HepG2 (cell line): Measurements from ENCODE around the gene ANKRD40. TPM values are rescaled to one million over a fixed set of nuclear protein-coding genes. Genes with fewer than 3 reads are reported as not detected.

Experiments
- DPF2 ChIP-seq: sonication (generic); formaldehyde crosslinking; IDR thresholded peaks from 2 replicates; pipeline ENCODE4 v1.4.0; 2020; ENCODE audit warnings: mild to moderate bottlenecking, low read depth, missing genetic modification reagents, borderline replicate concordance
- ELF1 ChIP-seq: sonication (generic); formaldehyde crosslinking; IDR thresholded peaks from 2 replicates; pipeline ENCODE4 v1.4.0; 2020; ENCODE audit warnings: missing genetic modification reagents
- HDAC2 ChIP-seq: sonication (generic); formaldehyde crosslinking; IDR thresholded peaks from 2 replicates; pipeline ENCODE4 v1.4.0; 2020; ENCODE audit warnings: missing genetic modification reagents
- SOX13 ChIP-seq, 3 experiments: fragments of 450-650 bp in 1 of 3; sonication (generic) in 1 of 3; formaldehyde crosslinking in 1 of 3; IDR thresholded peaks in 2 of 3; conservative IDR thresholded peaks in 1 of 3; 2 replicates each; pipeline versions ENCODE4 v1.5.0 to v1.6.1; 2016 to 2020; ENCODE audit warnings: antibody characterized with exemption in 1 of 3, mild to moderate bottlenecking in 1 of 3, missing compliant biosample characterization in 1 of 3, missing genetic modification reagents in 1 of 3, moderate library complexity in 1 of 3
- TCF7 ChIP-seq: sonication (generic); IDR thresholded peaks from 2 replicates; pipeline ENCODE4 v1.6.1; 2016; ENCODE audit warnings: antibody characterized with exemption, low read depth
- USF2 ChIP-seq, 2 experiments: sonication (generic) in 1 of 2; formaldehyde crosslinking in 1 of 2; IDR thresholded peaks; 2 replicates each; pipeline versions ENCODE4 v1.5.1 to v1.6.1; 2011 to 2020; ENCODE audit warnings: borderline replicate concordance in 1 of 2, low read depth in 1 of 2, low read length in 1 of 2, mild to moderate bottlenecking in 1 of 2, missing genetic modification reagents in 1 of 2, moderate library complexity in 1 of 2
- WIZ ChIP-seq: sonication (generic); formaldehyde crosslinking; IDR thresholded peaks from 2 replicates; pipeline ENCODE4 v1.5.1; 2020; ENCODE audit warnings: mild to moderate bottlenecking, missing genetic modification reagents
- ZBTB49 ChIP-seq: sonication (generic); formaldehyde crosslinking; IDR thresholded peaks from 2 replicates; pipeline ENCODE4 v1.4.0; 2020; ENCODE audit warnings: missing genetic modification reagents, borderline replicate concordance
- ZFP37 ChIP-seq: sonication (generic); formaldehyde crosslinking; IDR thresholded peaks from 2 replicates; pipeline ENCODE4 v1.4.0; 2020; ENCODE audit warnings: missing genetic modification reagents, borderline replicate concordance
- ZFX ChIP-seq: sonication (generic); formaldehyde crosslinking; IDR thresholded peaks from 2 replicates; pipeline ENCODE4 v1.4.0; 2020; ENCODE audit warnings: mild to moderate bottlenecking, low read depth, missing genetic modification reagents, moderate library complexity
- ZNF282 ChIP-seq: fragments of 450-650 bp; IDR thresholded peaks from 2 replicates; pipeline ENCODE4 v1.6.1; 2018; ENCODE audit not compliant: partially characterized antibody
- ZNF501 ChIP-seq: sonication (generic); formaldehyde crosslinking; IDR thresholded peaks from 2 replicates; pipeline ENCODE4 v1.5.1; 2020; ENCODE audit warnings: mild to moderate bottlenecking, moderate library complexity, missing genetic modification reagents
- ZNF547 ChIP-seq: sonication (generic); formaldehyde crosslinking; IDR thresholded peaks from 2 replicates; pipeline ENCODE4 v1.5.1; 2020; ENCODE audit warnings: mild to moderate bottlenecking, missing genetic modification reagents
- ZNF563 ChIP-seq: sonication (generic); formaldehyde crosslinking; IDR thresholded peaks from 2 replicates; pipeline ENCODE4 v1.8.0; 2022; ENCODE audit warnings: mild to moderate bottlenecking, moderate library complexity, missing genetic modification reagents
- ZSCAN29 ChIP-seq: sonication (generic); formaldehyde crosslinking; conservative IDR thresholded peaks from 2 replicates; pipeline ENCODE4 v1.4.0; 2020; ENCODE audit warnings: mild to moderate bottlenecking, missing genetic modification reagents
- polyA plus RNA-seq, 8 experiments: library from polyadenylated mRNA; depleted of rRNA in 3 of 8; stranded (reverse) in 7 of 8; unstranded in 1 of 8; fragments of >200 nt; fragmentation: Illumina TruSeq in 4 of 8; extraction: Trizol in 4 of 8; gene quantifications; 2 replicates each; pipeline versions ENCODE4 v1.2.1 to v1.2.3, GENCODE V29; 2011 to 2016; ENCODE audit warnings: low read depth in 4 of 8, missing spikeins in 1 of 8, mixed read lengths in 1 of 8; ENCODE audit not compliant: insufficient read depth in 1 of 8
- total RNA-seq, 5 experiments: library from RNA; depleted of rRNA; stranded (reverse); fragments of >200 nt; fragmentation: Illumina TruSeq; extraction: Trizol; gene quantifications; 2 replicates each; pipeline ENCODE4 v1.2.3, GENCODE V29; 2016; ENCODE audit warnings: low read depth in 1 of 5
- TF ChIP-seq, protein P1 (sequence below): sonication (generic); formaldehyde crosslinking; conservative IDR thresholded peaks from 2 replicates; pipeline ENCODE4 v1.8.0; 2022; ENCODE audit warnings: low read depth, missing genetic modification reagents
- TF ChIP-seq, protein P2 (sequence below): sonication (generic); formaldehyde crosslinking; IDR thresholded peaks from 2 replicates; pipeline ENCODE4 v1.5.0; 2020; ENCODE audit warnings: missing genetic modification reagents
- TF ChIP-seq, protein P3 (sequence below): sonication (generic); IDR thresholded peaks from 2 replicates; pipeline ENCODE4 v1.6.1; 2016; ENCODE audit warnings: low read depth, borderline replicate concordance

Gene ANKRD40
- total and polyA plus RNA-seq, 2 of the 13 experiments (the other 11 are each of a cell fraction or from before 2014, with no cell fraction given): 35.0 to 46.4 TPM

GRCh38 chr17:50685691-50686493 lies 21.8 kb downstream of the ANKRD40 start (continued):
- TF ChIP-seq ZBTB49 (CRISPR knock-in tag) (no peak), USF2 (IDR thresholded peaks at IDR 0.05; ENCODE audit: low read depth, low read length) (no peak), USF2 (CRISPR knock-in tag; IDR thresholded peaks at IDR 0.05; ENCODE audit: borderline replicate concordance) (no peak), ZFP37 (CRISPR knock-in tag) (no peak), ZNF547 (CRISPR knock-in tag) (0 out of 2 replicates have a peak, but pooled peaks have one; percentile 14), HDAC2 (CRISPR knock-in tag) (no peak), SOX13 (IDR thresholded peaks at IDR 0.05) (no peak), SOX13 (CRISPR knock-in tag; conservative IDR thresholded peaks at IDR 0.05 in 1 of 2, IDR thresholded peaks at IDR 0.05 in 1 of 2) (0 out of 4 replicates have a peak, but pooled peaks of 1 of the 2 experiments have one; percentile 70), DPF2 (CRISPR knock-in tag) (no peak), TCF7 (no peak), ZNF282 (no peak), WIZ (CRISPR knock-in tag) (no peak), ZFX (CRISPR knock-in tag) (no peak), ELF1 (no peak), ZNF563 (CRISPR knock-in tag) (peak; percentile 52; the same call in 1 of the 2 replicates), ZSCAN29 (CRISPR knock-in tag) (no peak), ZNF501 (CRISPR knock-in tag) (no peak)
- TF ChIP-seq, protein P1, sequence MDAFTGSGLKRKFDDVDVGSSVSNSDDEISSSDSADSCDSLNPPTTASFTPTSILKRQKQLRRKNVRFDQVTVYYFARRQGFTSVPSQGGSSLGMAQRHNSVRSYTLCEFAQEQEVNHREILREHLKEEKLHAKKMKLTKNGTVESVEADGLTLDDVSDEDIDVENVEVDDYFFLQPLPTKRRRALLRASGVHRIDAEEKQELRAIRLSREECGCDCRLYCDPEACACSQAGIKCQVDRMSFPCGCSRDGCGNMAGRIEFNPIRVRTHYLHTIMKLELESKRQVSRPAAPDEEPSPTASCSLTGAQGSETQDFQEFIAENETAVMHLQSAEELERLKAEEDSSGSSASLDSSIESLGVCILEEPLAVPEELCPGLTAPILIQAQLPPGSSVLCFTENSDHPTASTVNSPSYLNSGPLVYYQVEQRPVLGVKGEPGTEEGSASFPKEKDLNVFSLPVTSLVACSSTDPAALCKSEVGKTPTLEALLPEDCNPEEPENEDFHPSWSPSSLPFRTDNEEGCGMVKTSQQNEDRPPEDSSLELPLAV (CRISPR knock-in tag): no peak
- TF ChIP-seq, protein P2, sequence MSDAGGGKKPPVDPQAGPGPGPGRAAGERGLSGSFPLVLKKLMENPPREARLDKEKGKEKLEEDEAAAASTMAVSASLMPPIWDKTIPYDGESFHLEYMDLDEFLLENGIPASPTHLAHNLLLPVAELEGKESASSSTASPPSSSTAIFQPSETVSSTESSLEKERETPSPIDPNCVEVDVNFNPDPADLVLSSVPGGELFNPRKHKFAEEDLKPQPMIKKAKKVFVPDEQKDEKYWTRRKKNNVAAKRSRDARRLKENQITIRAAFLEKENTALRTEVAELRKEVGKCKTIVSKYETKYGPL (CRISPR knock-in tag): 0 out of 2 replicates have a peak, but pooled peaks have one; percentile 26
- TF ChIP-seq, protein P3, sequence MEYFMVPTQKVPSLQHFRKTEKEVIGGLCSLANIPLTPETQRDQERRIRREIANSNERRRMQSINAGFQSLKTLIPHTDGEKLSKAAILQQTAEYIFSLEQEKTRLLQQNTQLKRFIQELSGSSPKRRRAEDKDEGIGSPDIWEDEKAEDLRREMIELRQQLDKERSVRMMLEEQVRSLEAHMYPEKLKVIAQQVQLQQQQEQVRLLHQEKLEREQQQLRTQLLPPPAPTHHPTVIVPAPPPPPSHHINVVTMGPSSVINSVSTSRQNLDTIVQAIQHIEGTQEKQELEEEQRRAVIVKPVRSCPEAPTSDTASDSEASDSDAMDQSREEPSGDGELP: no peak
